Thoracic aorta (tissue), 2 donors: ENCODE measurements around the gene GGN. TPM values are rescaled to one million over a fixed set of nuclear protein-coding genes. Genes with fewer than 3 reads are reported as not detected.

Experiments used
- ATAC-seq: fragments of 150-250 bp; one replicate; pipeline ENCODE4 v1.8.0; 2017; ENCODE audit warnings: low read depth; ENCODE audit not compliant: insufficient number of reproducible peaks, low FRiP score
- DNase-seq: peaks from one replicate; pipeline ENCODE4 v3.0.0-alpha.2; 2020; ENCODE audit warnings: low spot score
- H3K27ac ChIP-seq, 2 donors: fragments of 200-600 bp; sonication (generic); 1 replicate in 1 of 2; 2 replicates in 1 of 2; pipeline ENCODE4 v1.5.1; 2016; ENCODE audit warnings: mild to moderate bottlenecking in 2 of 2, moderate library complexity in 2 of 2
- H3K27me3 ChIP-seq: fragments of 200-600 bp; sonication (generic); replicated peaks from 2 replicates; pipeline ENCODE4 v1.6.0; 2016; ENCODE audit warnings: mild to moderate bottlenecking; ENCODE audit not compliant: insufficient read depth
- H3K36me3 ChIP-seq: fragments of 200-600 bp; sonication (generic); one replicate; pipeline ENCODE4 v1.5.1; 2016
- H3K4me1 ChIP-seq, 2 donors: fragments of 200-600 bp; sonication (generic); 1 replicate in 1 of 2; 2 replicates in 1 of 2; pipeline versions ENCODE4 v1.5.1 to v1.6.0; 2016; ENCODE audit warnings: low read depth in 2 of 2, mild to moderate bottlenecking in 1 of 2; ENCODE audit not compliant: control insufficient read depth in 1 of 2
- H3K4me3 ChIP-seq: fragments of 200-600 bp; sonication (generic); 2 replicates; pipeline ENCODE4 v1.5.1; 2016; ENCODE audit warnings: mild to moderate bottlenecking
- H3K9me3 ChIP-seq: fragments of 200-600 bp; sonication (generic); 2 replicates; pipeline ENCODE4 v1.5.1; 2016
- CTCF ChIP-seq: fragments of 200-600 bp; sonication (generic); IDR thresholded peaks from one replicate; pipeline ENCODE4 v1.5.1; 2019; ENCODE audit warnings: antibody characterized with exemption
- total RNA-seq, 2 donors: library from RNA; depleted of rRNA; stranded (reverse); fragments of >200 nt; gene quantifications; one replicate each; pipeline versions ENCODE4 v1.1.0 to v1.2.3, GENCODE V29; 2016

Gene GGN
- total RNA-seq, 2 donors from 2014 or later, result 1.5 to 6.0 TPM

GRCh38 chr19:38361633-38362075 is 26.2 kb downstream of the GGN start:
- no peak for DNase-seq
- no peaks in the 10 kb centered on the region for H3K36me3 ChIP-seq
- ATAC-seq, result peak; percentile 21
- H3K4me3 ChIP-seq, result peak overlapping the region; percentile 82
- H3K27me3 ChIP-seq, result no peaks in the 10 kb centered on the region
- peak; percentile 53 for TF ChIP-seq CTCF
- H3K27ac ChIP-seq, result no peak overlapping the region
- no peaks in the 10 kb centered on the region for H3K9me3 ChIP-seq
- H3K4me1 ChIP-seq, result peaks cover 8 to 17% of the 10 kb centered on the region in 2 donors

GRCh38 chr19:38360839-38361631 is 26.8 kb downstream of the GGN start:
- Histone ChIP-seq H3K27ac (no peak overlapping the region), H3K4me3 (peak overlapping the region; percentile 82), H3K27me3 (no peaks in the 10 kb centered on the region), H3K4me1 (peaks cover 8 to 17% of the 10 kb centered on the region in 2 donors), H3K36me3 (no peaks in the 10 kb centered on the region), H3K9me3 (no peaks in the 10 kb centered on the region)
- ATAC-seq, result no peak
- no peak for TF ChIP-seq CTCF
- no peak for DNase-seq

GRCh38 chr19:38360351-38360750 is 27.5 kb downstream of the GGN start:
- DNase-seq, result no peak

GRCh38 chr19:38359242-38360021 is 28.4 kb downstream of the GGN start:
- Histone ChIP-seq H3K36me3 (no peaks in the 10 kb centered on the region), H3K4me1 (peaks cover 8 to 17% of the 10 kb centered on the region in 2 donors), H3K27ac (no peak overlapping the region), H3K4me3 (no peak overlapping the region), H3K9me3 (no peaks in the 10 kb centered on the region), H3K27me3 (no peaks in the 10 kb centered on the region)
- ATAC-seq (no peak), DNase-seq (no peak)
- TF ChIP-seq CTCF, result no peak

More at GRCh38 chr19:38360351-38360750, 27.5 kb downstream of the GGN start:
- TF ChIP-seq CTCF, result no peak
- peaks cover 8 to 17% of the 10 kb centered on the region in 2 donors for H3K4me1 ChIP-seq
- H3K4me3 ChIP-seq, result no peak overlapping the region
- no peaks in the 10 kb centered on the region for H3K9me3 ChIP-seq
- no peak for ATAC-seq
- H3K27ac ChIP-seq, result no peak overlapping the region
- H3K36me3 ChIP-seq, result no peaks in the 10 kb centered on the region
- H3K27me3 ChIP-seq, result no peaks in the 10 kb centered on the region

- DNase-seq, result no peak
- Histone ChIP-seq H3K27me3 (no peaks in the 10 kb centered on the region), H3K36me3 (no peaks in the 10 kb centered on the region), H3K4me1 (peaks cover 8 to 17% of the 10 kb centered on the region in 2 donors), H3K27ac (no peak overlapping the region), H3K9me3 (no peaks in the 10 kb centered on the region), H3K4me3 (no peak overlapping the region)
- ATAC-seq, result no peak
- no peak for TF ChIP-seq CTCF
Observed at GRCh38 chr19:38358071-38358470, 29.8 kb downstream of the GGN start.
